Endothelial cell (in vitro differentiated cells): ENCODE data around the gene NRXN3. TPM values are rescaled to one million over a fixed set of nuclear protein-coding genes. Genes with fewer than 3 reads are reported as not detected.
A peak's percentile ranks its signal among the peaks of the same experiment; 100 is the strongest.

Source experiments
- DNase-seq: peaks from one replicate; pipeline ENCODE4 v3.0.0; 2021; ENCODE audit warnings: low spot score
- H3K27ac Mint-ChIP-seq: one replicate; pipeline ENCODE4 v1.8.0; 2021; ENCODE audit warnings: mixed read lengths, inconsistent platforms; ENCODE audit not compliant: unreplicated experiment
- H3K27me3 Mint-ChIP-seq: one replicate; pipeline ENCODE4 v1.8.0; 2021; ENCODE audit warnings: mild to moderate bottlenecking, moderate library complexity, mixed read lengths, inconsistent platforms; ENCODE audit not compliant: unreplicated experiment
- H3K36me3 Mint-ChIP-seq: one replicate; pipeline ENCODE4 v1.8.0; 2021; ENCODE audit warnings: mild to moderate bottlenecking, low read depth, mixed read lengths, inconsistent platforms; ENCODE audit not compliant: unreplicated experiment
- H3K4me1 Mint-ChIP-seq: one replicate; pipeline ENCODE4 v1.8.0; 2021; ENCODE audit warnings: mild to moderate bottlenecking, mixed read lengths, inconsistent platforms; ENCODE audit not compliant: unreplicated experiment
- H3K4me3 Mint-ChIP-seq: one replicate; pipeline ENCODE4 v1.8.0; 2021; ENCODE audit warnings: mild to moderate bottlenecking, mixed read lengths, inconsistent platforms; ENCODE audit not compliant: unreplicated experiment
- H3K9me3 Mint-ChIP-seq: one replicate; pipeline ENCODE4 v1.8.0; 2021; ENCODE audit warnings: mixed read lengths, inconsistent platforms; ENCODE audit not compliant: unreplicated experiment
- CTCF ChIP-seq: fragments of 200-600 bp; sonication (generic); IDR thresholded peaks from one replicate; pipeline ENCODE4 v1.5.0; 2021; ENCODE audit warnings: antibody characterized with exemption; ENCODE audit not compliant: unreplicated experiment
- total RNA-seq: library from RNA; stranded (reverse); fragmentation: NEBNext Ultra II Directional; extraction: Animal tissue kit (Norgen Biotek cat#: 25700); gene quantifications from one replicate; pipeline ENCODE4 v1.2.1, GENCODE V29; 2021; ENCODE audit not compliant: unreplicated experiment

The NRXN3 gene
- total RNA-seq, 1 donor from 2014 or later: 2.3 TPM

GRCh38 chr14:78598046-78598920 is 428.1 kb downstream of the NRXN3 start:
- H3K27me3 Mint-ChIP-seq: peaks cover 2% of the 10 kb centered on the region
- H3K4me3 Mint-ChIP-seq: no peak overlapping the region
- no peak overlapping the region for H3K27ac Mint-ChIP-seq
- H3K4me1 Mint-ChIP-seq: peaks cover 2% of the 10 kb centered on the region
- H3K9me3 Mint-ChIP-seq: no peaks in the 10 kb centered on the region
- peak; percentile 67 for DNase-seq
- no peaks in the 10 kb centered on the region for H3K36me3 Mint-ChIP-seq
- TF ChIP-seq CTCF: peak; percentile 90

- no peaks in the 10 kb centered on the region for H3K36me3 Mint-ChIP-seq
- TF ChIP-seq CTCF: no peak
- H3K4me3 Mint-ChIP-seq: no peak overlapping the region
- H3K9me3 Mint-ChIP-seq: no peaks in the 10 kb centered on the region
- H3K27me3 Mint-ChIP-seq: no peaks in the 10 kb centered on the region
- H3K4me1 Mint-ChIP-seq: peaks cover 9% of the 10 kb centered on the region
- no peak overlapping the region for H3K27ac Mint-ChIP-seq
- DNase-seq: no peak
Observed at GRCh38 chr14:78605025-78605762, 435.0 kb downstream of the NRXN3 start.

- Mint-ChIP-seq H3K27me3 (no peaks in the 10 kb centered on the region), H3K4me3 (no peak overlapping the region), H3K27ac (no peak overlapping the region), H3K9me3 (no peaks in the 10 kb centered on the region), H3K4me1 (peaks cover 9% of the 10 kb centered on the region), H3K36me3 (no peaks in the 10 kb centered on the region)
- TF ChIP-seq CTCF: no peak
- no peak for DNase-seq
Observed at GRCh38 chr14:78605897-78606500, 435.8 kb downstream of the NRXN3 start.

GRCh38 chr14:78608998-78609787 is 439.0 kb downstream of the NRXN3 start:
- no peak for TF ChIP-seq CTCF
- DNase-seq: no peak
- Mint-ChIP-seq H3K36me3 (no peaks in the 10 kb centered on the region), H3K27ac (no peak overlapping the region), H3K4me1 (peaks cover 9% of the 10 kb centered on the region), H3K9me3 (no peaks in the 10 kb centered on the region), H3K4me3 (no peak overlapping the region), H3K27me3 (peaks cover 2% of the 10 kb centered on the region)
